Memory B cell (primary cell): ENCODE results near the gene PAK6.

Experiments
- ATAC-seq: fragments of 150-1000 bp; cut with Tn5 transposase; 2 replicates; pipeline ENCODE4 v1.10.0; 2021; ENCODE audit warnings: low read depth, mild to moderate bottlenecking, moderate library complexity
- DNase-seq, 2 donors: peaks; one replicate each; pipeline ENCODE4 v3.0.0; 2022; ENCODE audit warnings: low spot score in 2 of 2
- H3K27ac Mint-ChIP-seq: one replicate; pipeline ENCODE4 v1.8.0; 2022; ENCODE audit warnings: mild to moderate bottlenecking, moderate library complexity, mixed read lengths
- H3K27me3 Mint-ChIP-seq: one replicate; pipeline ENCODE4 v1.8.0; 2022; ENCODE audit warnings: mixed read lengths
- H3K36me3 Mint-ChIP-seq: one replicate; pipeline ENCODE4 v1.8.0; 2022; ENCODE audit warnings: mild to moderate bottlenecking, mixed read lengths
- H3K4me1 Mint-ChIP-seq: one replicate; pipeline ENCODE4 v1.8.0; 2022; ENCODE audit warnings: mixed read lengths
- H3K4me3 Mint-ChIP-seq: one replicate; pipeline ENCODE4 v1.8.0; 2022; ENCODE audit warnings: mild to moderate bottlenecking, moderate library complexity, mixed read lengths
- H3K9me3 Mint-ChIP-seq: one replicate; pipeline ENCODE4 v1.8.0; 2022; ENCODE audit warnings: mixed read lengths

PAK6 gene

DNA sequence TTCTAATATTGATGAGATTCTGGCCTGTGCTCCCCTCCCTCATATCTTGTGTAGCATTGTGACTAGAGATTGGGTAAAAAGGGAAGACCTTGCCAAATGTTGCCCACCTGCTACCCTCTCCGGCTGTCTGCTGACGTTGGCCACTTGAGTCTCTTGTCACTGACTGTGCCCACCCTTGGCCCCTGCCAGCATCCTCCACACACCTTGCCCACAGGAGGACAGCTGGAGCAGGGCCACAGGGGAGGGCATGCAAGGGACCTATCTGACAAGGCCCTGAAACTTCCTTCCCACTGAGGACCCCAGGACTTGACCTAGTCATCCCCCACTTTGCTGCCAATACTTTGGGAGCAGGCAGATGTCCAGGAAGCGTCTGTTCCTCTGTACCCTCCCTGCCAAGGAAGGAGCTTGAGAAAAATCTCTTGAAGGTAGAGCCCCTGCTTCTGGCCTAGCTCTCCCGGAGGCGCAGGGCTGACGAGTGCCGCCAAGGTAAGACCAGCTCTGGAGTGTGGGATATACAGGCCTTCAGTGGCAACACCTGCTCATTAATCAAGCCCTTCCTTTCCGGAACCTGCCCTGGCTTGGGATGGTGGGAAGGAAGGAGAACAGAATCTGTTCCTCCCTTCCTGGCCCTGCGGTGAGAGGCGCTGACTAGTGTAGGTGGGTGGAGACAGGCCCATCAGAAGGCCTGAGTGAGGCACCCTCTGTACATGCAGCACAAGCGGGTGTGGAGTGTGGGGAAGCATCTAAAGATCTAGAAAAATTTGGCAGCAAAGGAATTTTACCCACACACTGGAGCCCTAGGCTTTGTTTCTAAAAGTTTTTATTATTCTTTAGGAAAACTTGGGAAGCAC lies 4.9 kb upstream of the PAK6 start:
- no peaks in the 10 kb centered on the region for H3K9me3 Mint-ChIP-seq
- H3K27ac Mint-ChIP-seq: peak overlapping the region; percentile 31
- ATAC-seq (no peak), DNase-seq (no peak)
- H3K27me3 Mint-ChIP-seq: peaks cover 3% of the 10 kb centered on the region
- no peaks in the 10 kb centered on the region for H3K36me3 Mint-ChIP-seq
- no peak overlapping the region for H3K4me3 Mint-ChIP-seq
- H3K4me1 Mint-ChIP-seq: peaks cover 19% of the 10 kb centered on the region

DNA sequence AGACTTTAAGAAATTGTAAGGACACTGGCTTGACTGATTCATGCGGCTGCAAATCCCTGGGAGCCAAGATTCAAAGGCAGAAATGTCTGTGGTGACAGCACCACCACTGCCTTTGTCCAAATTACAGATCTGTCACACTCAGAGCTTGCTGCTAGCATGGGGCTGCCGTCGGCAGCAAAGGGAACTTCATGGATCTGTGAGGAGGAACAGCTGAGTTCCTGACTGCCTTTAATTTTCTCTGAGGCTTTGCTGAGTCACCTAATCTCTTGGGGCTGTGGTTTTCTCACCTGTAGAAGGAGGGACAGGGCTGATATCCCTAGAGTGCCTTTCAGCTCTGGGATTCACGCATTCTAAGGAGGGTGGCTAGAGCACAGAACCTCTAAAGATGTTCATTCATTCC lies 4.1 kb upstream of the PAK6 start:
- peaks cover 25% of the 10 kb centered on the region for H3K4me1 Mint-ChIP-seq
- ATAC-seq (no peak), DNase-seq (no peak)
- H3K27me3 Mint-ChIP-seq: peaks cover 8% of the 10 kb centered on the region
- no peaks in the 10 kb centered on the region for H3K36me3 Mint-ChIP-seq
- H3K4me3 Mint-ChIP-seq: no peak overlapping the region
- H3K27ac Mint-ChIP-seq: peak overlapping the region; percentile 76
- H3K9me3 Mint-ChIP-seq: no peaks in the 10 kb centered on the region

DNA sequence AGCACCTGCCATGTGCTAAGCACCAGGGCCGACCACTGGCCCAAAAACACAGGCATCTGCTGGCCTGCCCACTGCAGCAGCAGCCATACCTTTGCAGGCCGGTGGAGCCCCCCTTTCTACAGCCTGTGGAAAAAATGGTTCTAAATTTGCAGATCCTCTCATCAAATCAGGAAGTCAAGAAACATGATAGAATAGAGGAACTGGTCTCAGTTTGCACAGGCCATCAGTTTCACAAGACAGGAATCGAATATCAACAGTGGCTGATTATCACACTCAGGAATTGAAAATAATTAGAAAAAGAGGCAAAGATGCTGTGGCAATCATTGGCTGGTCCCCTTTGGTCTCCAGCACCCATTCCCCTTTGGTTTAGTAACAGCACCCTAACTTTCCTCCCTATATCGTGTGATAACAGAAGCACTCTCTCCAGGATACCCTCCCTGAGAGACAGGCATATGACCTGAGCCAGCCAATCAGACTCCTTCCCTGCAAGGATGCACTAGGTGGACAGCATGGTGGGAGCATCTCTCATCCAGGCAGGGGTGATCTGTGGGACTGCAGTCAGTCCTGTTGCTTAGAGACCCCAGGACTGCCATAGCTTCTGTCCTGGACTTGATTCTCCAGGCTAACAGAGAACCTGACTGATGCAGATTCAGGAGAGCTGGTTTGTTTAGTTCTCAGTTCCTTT lies 3.5 kb upstream of the PAK6 start:
- H3K9me3 Mint-ChIP-seq: no peaks in the 10 kb centered on the region
- peak in 1 of 2 donors; percentile 23 for DNase-seq
- peak; percentile 75 for ATAC-seq
- peak overlapping the region; percentile 56 for H3K4me3 Mint-ChIP-seq
- peaks cover 9% of the 10 kb centered on the region for H3K27me3 Mint-ChIP-seq
- H3K36me3 Mint-ChIP-seq: no peaks in the 10 kb centered on the region
- H3K4me1 Mint-ChIP-seq: peaks cover 25% of the 10 kb centered on the region
- H3K27ac Mint-ChIP-seq: peak overlapping the region; percentile 76

DNA sequence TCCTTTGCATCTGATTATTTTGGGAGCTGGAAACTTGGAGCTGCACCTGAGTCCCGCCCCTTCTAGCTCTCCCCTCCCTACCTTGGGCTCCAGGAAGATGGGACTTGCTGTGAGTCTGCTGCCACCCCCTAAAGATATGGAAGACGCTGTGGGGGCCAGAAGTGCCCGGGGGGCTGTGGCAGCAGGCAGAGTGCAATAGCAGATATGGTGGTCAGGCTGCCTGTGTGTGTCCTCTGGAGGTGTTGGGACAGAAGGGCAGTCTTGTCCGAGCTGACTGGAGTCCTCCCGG lies 485 bp downstream of the PAK6 start:
- H3K4me3 Mint-ChIP-seq: peak overlapping the region; percentile 76
- ATAC-seq (no peak), DNase-seq (no peak)
- H3K36me3 Mint-ChIP-seq: no peaks in the 10 kb centered on the region
- H3K4me1 Mint-ChIP-seq: peaks cover 25% of the 10 kb centered on the region
- no peaks in the 10 kb centered on the region for H3K9me3 Mint-ChIP-seq
- H3K27me3 Mint-ChIP-seq: peaks cover 9% of the 10 kb centered on the region
- peak overlapping the region; percentile 87 for H3K27ac Mint-ChIP-seq

DNA sequence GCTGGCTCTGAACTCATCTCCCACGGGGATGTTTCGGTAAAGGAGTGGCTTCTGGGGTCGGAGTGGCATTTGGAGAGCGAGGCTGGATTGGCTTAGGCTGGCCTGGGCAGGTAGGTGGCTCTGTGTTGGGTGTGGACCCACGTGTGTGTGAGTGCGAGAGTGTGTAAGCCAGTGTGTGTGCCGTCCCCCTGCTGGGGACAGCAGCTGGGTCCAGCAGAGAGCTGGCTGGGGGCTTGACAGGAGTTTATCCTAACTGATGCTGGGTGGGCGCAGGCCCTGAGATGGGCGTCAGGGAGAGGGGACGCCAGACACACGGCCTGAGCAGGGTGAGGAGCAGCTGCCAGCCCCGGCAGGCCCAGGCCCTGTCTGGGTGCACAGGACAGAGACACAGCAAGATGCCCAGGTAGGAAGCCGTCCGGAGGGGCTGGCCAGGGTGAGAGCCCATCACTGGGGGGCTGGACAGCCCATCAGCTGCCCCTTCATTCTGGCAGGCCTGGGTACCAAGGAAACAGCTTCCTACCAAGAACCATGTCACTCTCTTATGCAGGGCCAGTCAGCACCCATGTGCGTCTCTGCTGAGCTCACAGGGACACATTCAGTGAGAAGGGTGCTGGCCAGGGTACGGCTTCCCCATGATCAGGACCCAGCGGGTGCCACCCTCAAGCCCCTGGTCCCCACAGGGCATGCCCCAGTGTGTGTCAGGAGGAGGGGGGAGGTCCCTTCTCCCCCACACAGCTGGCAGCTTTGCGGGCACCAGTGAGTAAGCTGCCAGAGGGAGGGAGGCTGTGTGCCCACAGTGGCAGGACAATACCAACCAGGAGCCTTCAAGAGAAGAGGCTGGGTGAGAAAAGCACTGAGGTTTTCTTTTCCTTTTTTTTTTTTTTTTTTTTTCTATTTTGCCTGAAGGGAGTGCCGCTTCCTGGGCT lies 1.1 kb downstream of the PAK6 start:
- no peak for DNase-seq
- H3K4me1 Mint-ChIP-seq: peaks cover 19% of the 10 kb centered on the region
- H3K27me3 Mint-ChIP-seq: peaks cover 9% of the 10 kb centered on the region
- no peak for ATAC-seq
- H3K36me3 Mint-ChIP-seq: no peaks in the 10 kb centered on the region
- peak overlapping the region; percentile 76 for H3K4me3 Mint-ChIP-seq
- peak overlapping the region; percentile 87 for H3K27ac Mint-ChIP-seq
- no peaks in the 10 kb centered on the region for H3K9me3 Mint-ChIP-seq

DNA sequence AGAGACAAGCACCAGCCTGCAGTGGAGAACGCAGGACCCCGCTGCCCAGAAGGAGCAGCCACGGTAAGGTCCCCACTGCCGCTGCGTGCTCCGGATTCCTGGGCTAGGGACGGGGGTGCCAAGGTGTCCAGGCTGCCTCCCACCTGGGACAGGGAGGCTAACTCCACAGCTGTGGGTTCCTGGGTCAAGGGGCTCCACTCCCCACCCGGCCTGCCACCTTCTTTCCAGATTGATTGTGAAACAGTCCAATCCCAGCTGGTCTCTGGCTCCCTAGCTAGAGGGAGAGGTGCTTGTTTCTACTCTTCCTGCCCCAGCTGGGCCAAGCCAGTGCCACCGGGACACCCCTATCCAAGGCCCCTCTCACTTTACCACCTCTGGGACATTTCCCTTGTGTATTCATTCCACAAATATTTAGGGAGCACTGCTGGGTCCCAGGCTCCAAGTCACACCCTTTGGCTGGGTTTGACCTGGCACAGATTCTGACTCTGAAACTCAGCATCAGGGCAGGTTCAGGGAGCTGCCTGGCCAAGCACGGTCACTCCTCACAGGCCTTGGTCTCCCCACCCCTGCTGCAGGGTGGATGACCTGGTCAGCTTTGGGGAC lies 1.9 kb downstream of the PAK6 start:
- Mint-ChIP-seq H3K9me3 (no peaks in the 10 kb centered on the region), H3K27ac (peak overlapping the region; percentile 31), H3K27me3 (peaks cover 9% of the 10 kb centered on the region), H3K4me1 (peaks cover 13% of the 10 kb centered on the region), H3K36me3 (no peaks in the 10 kb centered on the region), H3K4me3 (no peak overlapping the region)
- DNase-seq (no peak), ATAC-seq (no peak)

DNA sequence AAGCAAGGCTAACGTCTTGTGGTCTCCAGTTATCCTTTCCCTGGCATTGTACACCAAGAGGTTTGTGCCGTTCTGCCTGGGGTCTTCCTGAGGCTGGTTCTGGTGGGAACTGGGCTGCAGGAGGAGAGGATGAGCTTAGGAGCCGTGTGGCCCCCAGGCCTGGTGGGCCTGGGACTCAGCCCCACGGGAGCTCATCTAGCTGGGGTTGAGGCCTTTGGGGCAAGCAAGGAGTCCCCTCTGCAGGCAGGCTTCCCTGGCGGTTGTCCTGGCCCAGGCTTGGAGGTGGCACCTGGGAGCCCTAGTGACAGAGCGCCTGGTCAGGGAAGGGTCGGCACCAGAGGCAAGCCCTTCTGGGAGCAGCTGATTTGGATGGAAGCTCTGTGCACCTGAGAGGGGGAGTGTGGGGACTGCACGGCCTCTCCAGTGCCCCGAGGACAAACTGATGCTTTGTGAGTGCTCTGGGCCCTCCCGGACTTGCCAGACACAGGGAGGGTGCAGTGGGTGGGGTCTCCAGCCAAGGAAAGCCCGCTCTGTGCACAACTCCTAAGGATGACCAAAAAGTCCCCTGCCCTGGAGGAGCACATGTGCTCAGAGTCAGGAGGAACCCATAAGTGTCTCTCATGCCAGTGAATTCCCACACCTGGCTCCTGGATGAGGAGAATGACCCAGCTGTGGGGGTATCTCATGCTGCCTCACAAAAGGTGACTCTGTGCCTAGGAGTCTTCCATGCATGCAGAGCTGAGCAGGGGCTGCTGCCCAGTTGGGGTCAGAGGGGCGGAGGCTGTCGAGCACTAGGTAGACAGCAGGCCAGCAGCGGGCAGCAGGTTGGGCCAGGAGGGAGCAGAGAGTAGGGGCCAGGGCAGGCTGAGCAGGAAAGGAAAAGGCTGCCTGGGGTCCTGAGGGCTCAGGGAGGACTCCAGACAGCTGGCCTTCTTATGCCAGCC lies 2.7 kb downstream of the PAK6 start:
- peaks cover 9% of the 10 kb centered on the region for H3K27me3 Mint-ChIP-seq
- DNase-seq: no peak
- no peak for ATAC-seq
- H3K4me3 Mint-ChIP-seq: no peak overlapping the region
- H3K27ac Mint-ChIP-seq: peak overlapping the region; percentile 31
- H3K9me3 Mint-ChIP-seq: no peaks in the 10 kb centered on the region
- H3K4me1 Mint-ChIP-seq: peaks cover 9% of the 10 kb centered on the region
- no peaks in the 10 kb centered on the region for H3K36me3 Mint-ChIP-seq

DNA sequence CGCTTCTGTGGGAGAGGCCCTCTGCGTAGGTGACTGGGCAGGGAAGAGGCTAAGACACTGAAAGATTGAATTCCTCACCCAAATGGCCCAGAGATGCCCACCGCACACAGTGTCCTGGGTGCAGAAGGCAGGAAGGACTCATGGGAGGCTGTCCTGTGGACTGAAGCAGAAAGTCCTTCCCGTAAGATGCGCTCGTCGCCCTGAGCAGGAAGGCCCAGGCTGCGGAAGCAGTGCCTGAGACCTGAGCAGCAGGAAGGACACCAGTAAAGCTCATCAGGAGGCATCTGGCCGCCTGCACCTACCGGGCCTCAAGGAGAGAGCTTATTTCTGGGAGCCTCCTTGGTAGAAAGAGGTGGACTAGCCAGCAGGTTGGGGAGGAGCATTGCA lies 3.3 kb downstream of the PAK6 start:
- DNase-seq (no peak), ATAC-seq (no peak)
- H3K27me3 Mint-ChIP-seq: peaks cover 9% of the 10 kb centered on the region
- H3K9me3 Mint-ChIP-seq: no peaks in the 10 kb centered on the region
- no peak overlapping the region for H3K4me3 Mint-ChIP-seq
- peaks cover 9% of the 10 kb centered on the region for H3K4me1 Mint-ChIP-seq
- H3K36me3 Mint-ChIP-seq: no peaks in the 10 kb centered on the region
- H3K27ac Mint-ChIP-seq: no peak overlapping the region

DNA sequence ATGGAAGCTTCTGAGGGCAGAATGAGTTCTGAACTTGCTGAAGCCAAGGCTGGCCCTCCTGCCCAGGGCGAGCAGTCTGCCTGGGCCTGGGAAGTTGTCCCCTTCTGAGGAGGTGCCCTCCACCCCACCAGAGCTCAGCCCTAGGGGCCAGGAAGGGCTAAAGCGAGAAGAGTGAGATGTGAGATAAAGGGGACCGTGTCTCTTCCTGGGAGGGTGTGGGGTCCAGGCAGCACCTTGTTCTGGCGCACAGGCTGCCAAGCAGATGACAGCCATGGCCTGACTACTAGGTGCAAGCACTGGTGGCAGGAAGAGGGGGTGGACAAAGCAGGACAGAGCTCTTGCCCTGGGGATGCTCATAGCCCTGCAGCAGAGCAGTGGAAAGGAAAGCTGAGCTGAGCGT lies 3.7 kb downstream of the PAK6 start:
- Mint-ChIP-seq H3K9me3 (no peaks in the 10 kb centered on the region), H3K36me3 (no peaks in the 10 kb centered on the region), H3K27ac (no peak overlapping the region), H3K4me3 (no peak overlapping the region), H3K27me3 (peaks cover 9% of the 10 kb centered on the region), H3K4me1 (peaks cover 9% of the 10 kb centered on the region)
- no peak for DNase-seq
- no peak for ATAC-seq

DNA sequence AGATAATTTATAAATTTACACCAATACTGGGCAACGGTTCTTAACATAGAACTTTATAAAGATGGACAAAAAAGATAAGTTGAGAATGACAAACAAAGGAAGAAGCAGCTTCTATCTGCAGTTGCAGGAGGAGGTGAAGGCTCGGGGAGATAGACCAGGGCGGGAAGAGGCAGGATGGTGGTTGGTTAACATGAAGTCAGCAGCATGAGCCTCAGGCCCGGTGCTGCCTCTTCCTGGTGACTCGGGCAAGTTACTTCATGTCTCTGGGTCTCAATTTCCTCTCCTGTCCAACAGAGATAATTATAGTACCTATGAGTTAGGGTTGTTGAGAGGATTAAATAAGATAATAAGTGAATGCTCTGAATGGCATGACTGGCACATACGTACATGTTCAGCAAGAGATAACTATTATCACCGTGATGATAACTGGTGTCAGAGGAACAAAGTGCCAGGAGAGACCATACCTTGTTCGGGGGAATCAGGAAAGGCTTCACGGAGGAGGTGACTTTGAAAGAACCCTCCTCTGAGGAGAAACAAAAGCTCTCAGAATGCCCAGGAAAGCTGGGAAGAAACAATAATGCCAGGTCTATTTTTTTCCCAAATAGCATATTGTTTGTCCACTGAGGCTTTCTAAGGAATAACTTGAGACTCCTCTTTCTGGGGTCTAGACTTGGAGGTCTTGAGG lies 4.4 kb downstream of the PAK6 start:
- Mint-ChIP-seq H3K4me3 (no peak overlapping the region), H3K27ac (no peak overlapping the region), H3K27me3 (peaks cover 6% of the 10 kb centered on the region), H3K4me1 (peaks cover 6% of the 10 kb centered on the region), H3K9me3 (no peaks in the 10 kb centered on the region), H3K36me3 (no peaks in the 10 kb centered on the region)
- DNase-seq: no peak
- ATAC-seq: no peak

DNA sequence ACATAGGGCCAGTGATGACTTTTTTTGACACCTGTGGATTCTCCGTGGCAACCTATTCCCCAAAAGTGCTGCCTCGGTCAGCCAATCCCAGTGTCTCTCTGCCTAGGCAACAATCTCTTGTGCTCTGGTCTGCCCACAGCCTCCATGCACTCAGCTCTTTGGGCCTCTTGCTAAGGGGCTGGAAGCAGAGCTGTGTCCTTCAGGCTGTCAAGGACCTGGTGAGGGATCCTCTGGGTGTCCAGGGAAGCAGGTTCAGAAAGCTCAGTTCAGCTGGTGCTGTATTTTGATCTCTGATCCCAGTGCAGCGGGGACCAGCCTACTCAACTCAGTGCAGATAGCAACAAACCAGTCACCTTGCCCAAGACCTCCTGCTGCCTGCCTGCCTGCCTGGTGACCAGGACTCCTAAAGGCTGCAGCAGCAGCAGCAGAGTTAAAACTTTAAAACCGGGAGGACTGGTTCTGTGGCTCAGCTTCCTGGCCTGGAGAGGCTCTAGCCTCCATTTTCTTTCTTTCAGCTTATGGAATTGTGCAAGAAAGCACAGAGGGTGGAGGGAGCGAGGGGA lies 6.2 kb downstream of the PAK6 start:
- H3K36me3 Mint-ChIP-seq: no peaks in the 10 kb centered on the region
- ATAC-seq (no peak), DNase-seq (no peak)
- H3K4me1 Mint-ChIP-seq: no peaks in the 10 kb centered on the region
- H3K27ac Mint-ChIP-seq: no peak overlapping the region
- H3K27me3 Mint-ChIP-seq: no peaks in the 10 kb centered on the region
- H3K9me3 Mint-ChIP-seq: no peaks in the 10 kb centered on the region
- H3K4me3 Mint-ChIP-seq: no peak overlapping the region

DNA sequence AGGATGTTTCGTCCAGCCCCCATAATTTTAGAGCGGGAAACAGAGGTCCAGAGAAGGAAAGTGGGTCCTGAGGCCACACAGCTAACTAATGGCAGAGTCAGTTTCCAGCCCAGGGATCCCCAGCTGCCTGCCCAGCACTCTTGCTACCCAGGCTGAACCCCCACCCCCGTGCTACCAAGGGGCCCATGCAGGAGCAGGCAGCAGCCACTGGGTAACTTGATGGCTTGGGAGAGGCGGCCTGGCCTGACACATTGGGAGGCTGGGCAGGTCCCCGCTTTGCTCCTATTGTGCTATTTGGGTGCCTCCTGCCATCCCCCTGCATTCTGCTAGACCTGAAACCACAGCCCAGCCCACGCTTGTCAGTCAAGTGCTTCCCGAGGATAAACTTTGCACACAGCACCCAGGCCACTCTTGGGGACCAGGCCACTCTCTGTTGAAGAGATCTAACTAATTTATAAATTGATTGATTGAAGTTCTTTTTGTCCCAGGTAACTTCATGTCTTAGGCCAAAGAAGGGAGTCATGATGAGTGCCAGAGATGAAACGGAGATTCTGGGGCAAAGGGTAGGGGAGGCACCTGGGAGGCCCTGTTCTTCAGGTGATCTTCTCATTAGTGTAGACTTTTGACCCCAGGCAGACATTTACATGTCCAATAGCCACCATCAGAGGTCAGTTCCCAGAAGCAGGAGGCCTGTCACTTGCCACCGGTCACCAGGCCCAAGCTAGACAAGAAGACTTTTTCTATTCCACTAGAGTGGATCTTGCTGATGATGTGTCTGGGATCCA lies 7.0 kb downstream of the PAK6 start:
- Mint-ChIP-seq H3K27ac (no peak overlapping the region), H3K27me3 (peaks cover under 1% of the 10 kb centered on the region), H3K36me3 (no peaks in the 10 kb centered on the region), H3K9me3 (no peaks in the 10 kb centered on the region), H3K4me1 (no peaks in the 10 kb centered on the region), H3K4me3 (no peak overlapping the region)
- ATAC-seq (no peak), DNase-seq (no peak)
